PC-9 (cell line): ENCODE data around the gene LRIG1. TPM values are rescaled to one million over a fixed set of nuclear protein-coding genes. Genes with fewer than 3 reads are reported as not detected.

Experiments used
- BruUV-seq: library from RNA; stranded (reverse); fragments of 400-500 nt; replicated peaks from 2 replicates; lab custom pipeline; 2021; lab: Mats Ljungman, UMichigan
- CTCF ChIA-PET: fragments of 300-600 bp; sonication (Branson Sonifier 250); formaldehyde crosslinking; loops from one replicate; lab custom pipeline; 2022; ENCODE audit warnings: antibody characterized with exemption; lab: Charles Lee
- POLR2A ChIA-PET: fragments of 300-600 bp; sonication (Branson Sonifier 250); formaldehyde crosslinking; loops from one replicate; lab custom pipeline; 2022; ENCODE audit warnings: antibody characterized with exemption; ENCODE audit not compliant: unreplicated experiment; lab: Charles Lee
- DNase-seq, 2 experiments: peaks; one replicate each; pipeline versions ENCODE4 v3.0.0 to v3.0.0-alpha.2; 2015 to 2022; ENCODE audit warnings: mixed read lengths in 1 of 2
- H2AFZ ChIP-seq: fragments of 200-600 bp; sonication (generic); 2 replicates; pipeline ENCODE4 v1.8.1; 2017; ENCODE audit warnings: antibody characterized with exemption
- H3F3A ChIP-seq: fragments of 200-600 bp; sonication (generic); 2 replicates; pipeline ENCODE4 v1.8.1; 2017; ENCODE audit warnings: antibody characterized with exemption, mild to moderate bottlenecking, low read depth; ENCODE audit not compliant: insufficient read depth
- H3K27ac ChIP-seq: fragments of 200-600 bp; sonication (generic); 2 replicates; pipeline ENCODE4 v1.6.1; 2016; ENCODE audit warnings: mixed run types
- H3K27me3 ChIP-seq: fragments of 200-600 bp; sonication (generic); 2 replicates; pipeline ENCODE4 v1.6.1; 2016; ENCODE audit warnings: low read depth, mixed run types; ENCODE audit not compliant: insufficient read depth
- H3K36me3 ChIP-seq: fragments of 200-600 bp; sonication (generic); 2 replicates; pipeline ENCODE4 v1.6.1; 2016; ENCODE audit warnings: low read depth, mixed run types
- H3K4me1 ChIP-seq: fragments of 200-600 bp; sonication (generic); replicated peaks from 2 replicates; pipeline ENCODE4 v1.6.1; 2016; ENCODE audit warnings: mixed run types; ENCODE audit not compliant: insufficient read depth
- H3K4me2 ChIP-seq: fragments of 200-600 bp; sonication (generic); 2 replicates; pipeline ENCODE4 v1.6.1; 2017; ENCODE audit warnings: mixed run types
- H3K4me3 ChIP-seq: fragments of 200-600 bp; sonication (generic); 2 replicates; pipeline ENCODE4 v1.6.1; 2016; ENCODE audit warnings: mixed run types
- H3K79me2 ChIP-seq: fragments of 200-600 bp; sonication (generic); 2 replicates; pipeline ENCODE4 v1.6.1; 2017; ENCODE audit warnings: low read depth, mixed run types
- H3K9me2 ChIP-seq: fragments of 200-600 bp; sonication (generic); 2 replicates; pipeline ENCODE4 v1.8.1; 2017; ENCODE audit warnings: mild to moderate bottlenecking; ENCODE audit not compliant: insufficient read depth
- H3K9me3 ChIP-seq: fragments of 200-600 bp; sonication (generic); 2 replicates; pipeline ENCODE4 v1.8.1; 2016; ENCODE audit warnings: low read depth; ENCODE audit not compliant: insufficient read depth
- H4K20me1 ChIP-seq: fragments of 200-600 bp; sonication (generic); 2 replicates; pipeline ENCODE4 v1.8.1; 2017; ENCODE audit not compliant: insufficient read depth
- CTCF ChIP-seq: fragments of 200-600 bp; sonication (generic); conservative IDR thresholded peaks from 2 replicates; pipeline ENCODE4 v1.6.1; 2017; ENCODE audit warnings: mixed run types, antibody characterized with exemption, mild to moderate bottlenecking, moderate library complexity
- EZH2 ChIP-seq: fragments of 200-600 bp; sonication (generic); IDR thresholded peaks from 2 replicates; pipeline ENCODE4 v1.8.0; 2017; ENCODE audit warnings: antibody characterized with exemption, low read depth
- intact Hi-C: fragments of 100-400 bp; cut with micrococcal nuclease; formaldehyde crosslinking; loops from one replicate; pipeline ENCODE4 v1.10.0; 2022; ENCODE audit not compliant: unreplicated experiment
- total RNA-seq: library from RNA; stranded (reverse); gene quantifications from 2 replicates; pipeline ENCODE4 v1.2.3, GENCODE V29; 2021

The LRIG1 gene
- total RNA-seq, 1 experiment from 2014 or later = not detected

- no peaks in the 10 kb centered on the region for H3K36me3 ChIP-seq
- no peaks in the 10 kb centered on the region for H3K9me3 ChIP-seq
- no peaks in the 10 kb centered on the region for H3K4me1 ChIP-seq
- H3K4me2 ChIP-seq = no peak overlapping the region
- TF ChIP-seq EZH2 (no peak), CTCF (no peak)
- no TSS peak for BruUV-seq
- no peak for DNase-seq
- H2AFZ ChIP-seq = no peak overlapping the region
- POLR2A ChIA-PET = no interaction called here
- intact Hi-C loops = no loop called here
- no peaks in the 10 kb centered on the region for H3K9me2 ChIP-seq
- no peaks in the 10 kb centered on the region for H3K79me2 ChIP-seq
- H3F3A ChIP-seq = no peaks in the 10 kb centered on the region
- no peaks in the 10 kb centered on the region for H4K20me1 ChIP-seq
- CTCF ChIA-PET = no interaction called here
- H3K27me3 ChIP-seq = no peaks in the 10 kb centered on the region
- H3K4me3 ChIP-seq = no peak overlapping the region
- no peak overlapping the region for H3K27ac ChIP-seq
Observed at GRCh38 chr3:66518644-66519043, 17.8 kb upstream of the LRIG1 start.

GRCh38 chr3:66518126-66518525 is 17.3 kb upstream of the LRIG1 start:
- no peaks in the 10 kb centered on the region for H3K79me2 ChIP-seq
- no peak for DNase-seq
- H3K36me3 ChIP-seq = no peaks in the 10 kb centered on the region
- CTCF ChIA-PET = no interaction called here
- TF ChIP-seq EZH2 (no peak), CTCF (no peak)
- no peak overlapping the region for H3K4me2 ChIP-seq
- no peaks in the 10 kb centered on the region for H3K4me1 ChIP-seq
- H3K9me3 ChIP-seq = no peaks in the 10 kb centered on the region
- H2AFZ ChIP-seq = no peak overlapping the region
- POLR2A ChIA-PET = no interaction called here
- intact Hi-C loops = no loop called here
- BruUV-seq = no TSS peak
- H4K20me1 ChIP-seq = no peaks in the 10 kb centered on the region
- no peak overlapping the region for H3K27ac ChIP-seq
- H3K4me3 ChIP-seq = no peak overlapping the region
- no peaks in the 10 kb centered on the region for H3K27me3 ChIP-seq
- H3K9me2 ChIP-seq = no peaks in the 10 kb centered on the region
- H3F3A ChIP-seq = no peaks in the 10 kb centered on the region

- no peak for DNase-seq
- Histone ChIP-seq H3F3A (no peaks in the 10 kb centered on the region), H3K36me3 (no peaks in the 10 kb centered on the region), H3K79me2 (no peaks in the 10 kb centered on the region), H4K20me1 (no peaks in the 10 kb centered on the region), H3K27me3 (no peaks in the 10 kb centered on the region), H3K4me1 (no peaks in the 10 kb centered on the region), H3K27ac (no peak overlapping the region), H2AFZ (no peak overlapping the region), H3K4me2 (no peak overlapping the region), H3K9me3 (no peaks in the 10 kb centered on the region), H3K4me3 (no peak overlapping the region), H3K9me2 (no peaks in the 10 kb centered on the region)
- ChIA-PET CTCF (interaction anchor here (1.1 kb wide), 1 partner anchor 15 kb away, joined by 3 read pairs; no protein-coding TSS in a partner anchor), POLR2A (no interaction called here)
- TF ChIP-seq CTCF (no peak), EZH2 (no peak)
- intact Hi-C loops = no loop called here
- no TSS peak for BruUV-seq
Observed at GRCh38 chr3:66517241-66517640, 16.4 kb upstream of the LRIG1 start.
